Activated naive CD4-positive, alpha-beta T cell treated with anti-CD3 and anti-CD28 coated beads, Interleukin-2, amount 10 ng/mL, durations not matched to agents 7 days and 5 days (primary cell): Measurements from ENCODE around the gene SPATA31C2.
"Not testable (repeated sequence)": the region's sequence is repeated elsewhere in the genome, so short reads cannot be mapped to it uniquely, and the experiment has no call there.

Source experiments
- CTCF ChIA-PET: fragments of 350-600 bp; sonication (Branson Sonifier 250); formaldehyde crosslinking; loops from one replicate; lab custom pipeline; 2021; ENCODE audit warnings: antibody characterized with exemption; lab: Charles Lee
- DNase-seq: peaks from one replicate; pipeline ENCODE4 v3.0.0-alpha.2; 2020
- H3K27ac Mint-ChIP-seq: one replicate; pipeline ENCODE4 v1.8.0; 2021; ENCODE audit warnings: mild to moderate bottlenecking, moderate library complexity, mixed read lengths
- H3K27me3 Mint-ChIP-seq: one replicate; pipeline ENCODE4 v1.8.0; 2021; ENCODE audit warnings: mild to moderate bottlenecking, mixed read lengths
- H3K36me3 Mint-ChIP-seq: one replicate; pipeline ENCODE4 v1.8.0; 2021; ENCODE audit warnings: mixed read lengths
- H3K4me1 Mint-ChIP-seq: one replicate; pipeline ENCODE4 v1.8.0; 2021; ENCODE audit warnings: mixed read lengths
- H3K4me3 Mint-ChIP-seq: one replicate; pipeline ENCODE4 v1.8.0; 2021; ENCODE audit warnings: mild to moderate bottlenecking, moderate library complexity, mixed read lengths
- H3K9me3 Mint-ChIP-seq: one replicate; pipeline ENCODE4 v1.8.0; 2021; ENCODE audit warnings: mixed read lengths

Gene SPATA31C2

DNA sequence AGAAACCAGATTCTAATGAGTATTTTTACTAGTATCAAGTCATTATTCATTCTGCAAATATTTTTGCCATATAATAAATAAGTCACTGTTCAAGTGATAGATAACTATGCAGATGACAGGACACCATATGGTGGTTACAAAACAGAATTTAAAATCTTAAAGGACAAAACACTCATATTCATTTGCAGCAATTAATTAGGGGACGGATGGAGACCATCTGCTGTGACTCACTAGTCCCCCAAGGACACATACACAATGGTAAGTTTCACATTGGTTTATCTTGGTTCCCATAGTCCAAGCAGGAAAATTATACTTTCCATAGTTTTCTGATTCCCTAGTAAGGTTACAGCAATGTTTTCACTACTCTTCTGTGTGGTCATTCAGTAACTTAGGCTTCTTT lies 28.4 kb upstream of the SPATA31C2 start:
- Mint-ChIP-seq H3K9me3 (peaks cover 1% of the 10 kb centered on the region), H3K36me3 (no peaks in the 10 kb centered on the region), H3K27me3 (peaks cover 5% of the 10 kb centered on the region), H3K4me3 (no peak overlapping the region), H3K27ac (no peak overlapping the region), H3K4me1 (no peaks in the 10 kb centered on the region)
- CTCF ChIA-PET = no interaction called here
- no peak for DNase-seq

DNA sequence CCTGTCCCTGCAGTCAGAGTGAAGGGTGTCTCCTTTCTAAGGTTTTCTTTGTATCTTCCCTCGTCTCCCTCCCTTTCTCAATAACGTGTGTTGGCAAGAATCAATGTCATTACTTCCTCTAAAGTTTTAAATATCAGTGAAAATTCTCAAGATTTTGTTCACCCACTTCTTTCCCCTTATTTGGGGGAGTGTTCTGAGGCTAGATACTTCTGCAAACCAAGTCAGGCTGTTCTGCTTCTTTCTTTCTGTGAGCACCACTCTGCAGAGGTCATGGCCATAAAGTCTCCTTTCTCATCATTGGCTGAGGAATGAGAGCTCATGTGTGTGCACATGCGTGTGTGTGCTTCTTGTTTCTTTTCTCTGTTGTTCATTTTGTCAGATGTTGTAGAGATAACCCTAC lies 26.6 kb upstream of the SPATA31C2 start:
- no peak for DNase-seq
- peaks cover 14% of the 10 kb centered on the region for H3K27me3 Mint-ChIP-seq
- no peak overlapping the region for H3K27ac Mint-ChIP-seq
- H3K36me3 Mint-ChIP-seq = no peaks in the 10 kb centered on the region
- H3K4me1 Mint-ChIP-seq = no peaks in the 10 kb centered on the region
- no peak overlapping the region for H3K4me3 Mint-ChIP-seq
- CTCF ChIA-PET = interaction anchor here (1.6 kb wide), 1 partner anchor 153 kb away, joined by 3 read pairs; no protein-coding TSS in a partner anchor
- peaks cover 1% of the 10 kb centered on the region for H3K9me3 Mint-ChIP-seq

DNA sequence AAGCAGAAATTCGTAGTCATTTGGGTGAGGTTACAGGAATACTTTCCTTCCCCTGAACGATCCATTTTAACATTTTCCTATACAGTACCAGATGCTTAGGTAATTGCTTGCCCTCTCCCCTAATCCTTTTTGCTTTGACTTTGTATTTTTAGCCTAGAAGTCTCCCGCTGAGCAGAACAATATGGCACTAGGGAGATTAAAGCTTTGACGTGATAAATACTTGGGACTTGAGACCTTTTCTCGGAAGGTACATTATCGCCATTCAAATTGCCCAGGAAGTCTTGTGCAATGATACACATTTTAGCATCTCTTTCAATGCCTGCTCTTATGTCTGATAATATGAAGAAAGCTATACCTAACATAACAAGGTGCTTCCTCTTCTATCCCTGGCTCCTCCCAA lies 22.9 kb upstream of the SPATA31C2 start:
- Mint-ChIP-seq H3K27me3 (peaks cover 35% of the 10 kb centered on the region), H3K9me3 (no peaks in the 10 kb centered on the region), H3K36me3 (no peaks in the 10 kb centered on the region), H3K4me3 (no peak overlapping the region), H3K27ac (no peak overlapping the region), H3K4me1 (no peaks in the 10 kb centered on the region)
- no peak for DNase-seq
- CTCF ChIA-PET = no interaction called here

DNA sequence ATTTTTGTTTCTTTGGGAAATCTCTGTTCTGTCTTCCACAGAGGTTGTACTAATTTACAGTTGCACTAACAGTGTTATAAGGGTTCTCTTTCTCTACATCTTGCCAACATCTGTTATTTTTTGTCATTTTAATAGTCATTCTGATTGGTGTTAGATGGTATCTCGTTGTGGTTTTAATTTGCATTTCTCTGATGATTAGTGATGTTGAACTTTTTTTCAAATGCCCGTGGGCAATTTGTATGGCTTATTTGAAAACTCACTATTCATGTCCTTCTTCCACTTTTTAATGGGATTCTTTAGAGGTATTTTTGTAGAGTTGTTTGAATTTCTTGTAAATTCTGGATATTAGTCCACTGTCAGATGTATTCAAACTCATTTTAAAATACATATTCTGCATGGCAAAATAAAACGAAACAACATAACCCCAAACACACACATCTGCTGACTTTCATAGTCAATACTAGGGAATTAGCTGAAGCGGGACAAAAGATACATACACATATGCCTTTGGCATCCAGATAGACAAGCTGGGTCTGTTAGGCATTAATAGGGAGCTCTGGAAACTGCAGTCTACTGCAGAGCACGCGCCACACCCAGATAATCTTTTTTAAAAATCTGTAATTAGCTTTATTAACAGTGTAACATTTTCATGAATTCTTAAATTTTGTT lies 5.8 kb upstream of the SPATA31C2 start:
- Mint-ChIP-seq H3K4me1 (no peaks in the 10 kb centered on the region), H3K4me3 (no peak overlapping the region), H3K27ac (no peak overlapping the region), H3K27me3 (peaks cover 18% of the 10 kb centered on the region), H3K9me3 (no peaks in the 10 kb centered on the region), H3K36me3 (no peaks in the 10 kb centered on the region)
- no peak for DNase-seq
- CTCF ChIA-PET = no interaction called here

GRCh38 chr9:88143179-88143578 lies 4.9 kb upstream of the SPATA31C2 start:
- CTCF ChIA-PET = no interaction called here
- DNase-seq = no peak
- H3K36me3 Mint-ChIP-seq = no peaks in the 10 kb centered on the region
- H3K4me1 Mint-ChIP-seq = no peaks in the 10 kb centered on the region
- no peaks in the 10 kb centered on the region for H3K9me3 Mint-ChIP-seq
- no peak overlapping the region for H3K4me3 Mint-ChIP-seq
- no peak overlapping the region for H3K27ac Mint-ChIP-seq
- peaks cover 14% of the 10 kb centered on the region for H3K27me3 Mint-ChIP-seq

GRCh38 chr9:88133552-88133951 lies 4.7 kb downstream of the SPATA31C2 start:
- DNase-seq, H3K4me1 Mint-ChIP-seq, H3K36me3 Mint-ChIP-seq, H3K9me3 Mint-ChIP-seq, H3K27ac Mint-ChIP-seq, CTCF ChIA-PET, H3K27me3 Mint-ChIP-seq, H3K4me3 Mint-ChIP-seq: not testable (repeated sequence)

GRCh38 chr9:88129556-88129955 lies 8.7 kb downstream of the SPATA31C2 start:
- H3K27ac Mint-ChIP-seq, H3K27me3 Mint-ChIP-seq, H3K4me1 Mint-ChIP-seq, CTCF ChIA-PET, H3K9me3 Mint-ChIP-seq, H3K4me3 Mint-ChIP-seq, H3K36me3 Mint-ChIP-seq: not testable (repeated sequence)
- peak; percentile 38 for DNase-seq

DNA sequence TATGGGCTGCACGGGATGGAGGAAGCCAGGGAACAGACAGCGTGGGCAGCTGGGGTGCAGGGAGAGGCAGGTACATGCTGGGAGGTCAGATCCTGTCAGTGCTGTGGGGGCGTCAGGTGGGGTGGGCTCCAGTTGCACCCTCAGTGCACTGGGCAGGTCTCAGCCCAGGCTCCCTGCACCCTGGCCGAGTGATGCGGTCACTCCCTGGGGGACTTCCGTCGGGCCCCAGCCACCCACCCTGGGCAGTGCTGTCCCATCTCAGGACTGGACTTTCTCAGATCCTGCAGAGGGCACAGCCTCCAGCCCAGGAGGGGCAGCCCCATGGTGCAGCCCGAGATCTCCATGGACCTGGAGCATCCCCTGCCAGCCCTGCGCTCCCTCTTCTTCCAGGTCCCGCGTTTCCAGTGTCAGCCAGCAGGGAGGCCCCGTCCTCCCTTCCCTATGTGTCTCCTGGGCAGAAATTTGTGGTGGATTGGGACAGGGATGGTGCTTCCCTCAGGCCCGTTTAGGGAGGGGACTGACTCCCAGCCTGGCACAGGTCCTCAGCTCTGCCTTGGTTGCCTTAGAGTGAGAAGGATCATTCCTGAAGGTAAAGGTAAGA lies 10.5 kb downstream of the SPATA31C2 start:
- CTCF ChIA-PET, H3K4me3 Mint-ChIP-seq, H3K27ac Mint-ChIP-seq, H3K9me3 Mint-ChIP-seq, H3K36me3 Mint-ChIP-seq, H3K27me3 Mint-ChIP-seq, H3K4me1 Mint-ChIP-seq, DNase-seq: not testable (repeated sequence)

- H3K36me3 Mint-ChIP-seq, H3K4me3 Mint-ChIP-seq, H3K27me3 Mint-ChIP-seq, H3K27ac Mint-ChIP-seq, CTCF ChIA-PET, H3K4me1 Mint-ChIP-seq, H3K9me3 Mint-ChIP-seq, DNase-seq: not testable (repeated sequence)
Observed at GRCh38 chr9:88123413-88123812, 14.9 kb downstream of the SPATA31C2 start.

GRCh38 chr9:88118121-88118520 lies 20.2 kb downstream of the SPATA31C2 start:
- H3K4me3 Mint-ChIP-seq, H3K4me1 Mint-ChIP-seq, CTCF ChIA-PET, H3K27ac Mint-ChIP-seq, DNase-seq, H3K36me3 Mint-ChIP-seq, H3K9me3 Mint-ChIP-seq, H3K27me3 Mint-ChIP-seq: not testable (repeated sequence)

DNA sequence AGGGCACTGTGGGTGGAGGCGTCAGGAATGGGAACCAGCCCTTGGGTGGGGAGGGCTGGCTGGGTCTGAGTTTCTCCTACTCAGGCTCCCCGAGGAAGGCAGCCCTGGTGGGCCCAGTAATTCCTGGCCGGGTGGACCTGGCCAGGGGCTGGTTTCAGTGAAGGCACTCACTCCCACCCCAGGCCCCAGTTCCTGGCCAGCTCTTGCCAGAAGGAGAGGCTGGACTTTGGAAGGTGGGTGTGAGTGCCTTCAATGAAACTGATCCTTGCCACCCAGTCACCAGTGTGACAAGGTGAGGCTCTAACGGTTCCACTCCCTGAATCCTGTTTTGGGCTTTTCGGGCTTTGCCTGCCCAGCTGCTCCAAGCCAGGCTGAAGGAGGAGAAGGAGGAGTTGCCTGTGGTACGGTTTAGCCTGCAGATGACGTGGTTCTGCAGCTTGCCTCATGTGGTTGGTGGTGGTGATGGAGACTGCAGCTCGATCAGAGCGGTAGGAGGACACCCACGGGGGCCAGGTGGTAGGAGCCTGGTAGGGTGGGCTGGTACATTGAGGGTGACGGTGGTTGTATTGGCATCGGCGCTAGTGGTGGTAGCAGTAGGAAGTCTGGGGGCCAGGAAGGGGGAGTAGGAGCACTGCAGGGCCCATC lies 23.2 kb downstream of the SPATA31C2 start:
- H3K4me3 Mint-ChIP-seq, H3K27ac Mint-ChIP-seq, H3K4me1 Mint-ChIP-seq, DNase-seq, H3K9me3 Mint-ChIP-seq, CTCF ChIA-PET, H3K36me3 Mint-ChIP-seq: not testable (repeated sequence)
- H3K27me3 Mint-ChIP-seq = peaks cover 11% of the 10 kb centered on the region

- H3K27ac Mint-ChIP-seq, H3K9me3 Mint-ChIP-seq, CTCF ChIA-PET, H3K4me3 Mint-ChIP-seq, H3K36me3 Mint-ChIP-seq, H3K4me1 Mint-ChIP-seq, DNase-seq: not testable (repeated sequence)
- H3K27me3 Mint-ChIP-seq = peaks cover 11% of the 10 kb centered on the region
Observed at GRCh38 chr9:88114283-88114967, 23.9 kb downstream of the SPATA31C2 start.

GRCh38 chr9:88113156-88114130 lies 24.8 kb downstream of the SPATA31C2 start:
- H3K4me1 Mint-ChIP-seq, H3K36me3 Mint-ChIP-seq, DNase-seq, H3K4me3 Mint-ChIP-seq, H3K9me3 Mint-ChIP-seq, H3K27ac Mint-ChIP-seq, CTCF ChIA-PET: not testable (repeated sequence)
- peaks cover 16% of the 10 kb centered on the region for H3K27me3 Mint-ChIP-seq

DNA sequence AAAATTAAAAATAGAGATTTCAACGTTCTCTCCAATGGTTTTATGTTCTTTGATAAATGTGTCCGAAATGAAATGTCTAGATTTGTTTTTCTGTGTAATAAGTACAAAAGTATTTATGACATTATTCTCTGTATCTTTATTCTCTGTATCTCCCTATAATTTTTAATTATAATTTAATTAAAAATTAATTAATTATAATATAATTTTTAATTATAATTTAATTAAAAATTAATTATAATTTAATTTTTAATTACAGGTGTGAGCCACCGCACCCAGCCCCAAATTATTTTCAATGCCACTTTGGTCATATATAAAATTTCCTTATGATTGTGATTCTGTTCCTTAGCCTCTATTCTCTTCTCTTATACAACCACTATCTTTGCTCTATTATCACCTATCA lies 28.2 kb downstream of the SPATA31C2 start:
- Mint-ChIP-seq H3K27me3 (peaks cover 22% of the 10 kb centered on the region), H3K4me3 (no peak overlapping the region), H3K36me3 (no peaks in the 10 kb centered on the region), H3K4me1 (no peaks in the 10 kb centered on the region), H3K27ac (no peak overlapping the region), H3K9me3 (no peaks in the 10 kb centered on the region)
- CTCF ChIA-PET = no interaction called here
- DNase-seq = no peak
